Prostate gland (tissue), 2 donors: ENCODE measurements around the gene GPS1. TPM values are rescaled to one million over a fixed set of nuclear protein-coding genes. Genes with fewer than 3 reads are reported as not detected.
A peak's percentile ranks its signal among the peaks of the same experiment; 100 is the strongest.

Experiments
- DNase-seq: peaks from one replicate; pipeline ENCODE4 v3.0.0-alpha.2; 2019; ENCODE audit warnings: low spot score
- H3K27ac ChIP-seq, 2 donors: fragments of 200-600 bp; sonication (generic); 2 replicates each; pipeline ENCODE4 v1.5.1; 2017 to 2019
- H3K27me3 ChIP-seq: fragments of 200-600 bp; sonication (generic); replicated peaks from 2 replicates; pipeline ENCODE4 v1.5.1; 2019; ENCODE audit not compliant: insufficient read depth
- H3K36me3 ChIP-seq, 2 donors: fragments of 200-600 bp; sonication (generic); 1 replicate in 1 of 2; 2 replicates in 1 of 2; pipeline versions ENCODE4 v1.5.1 to v1.8.1; 2017 to 2019
- H3K4me1 ChIP-seq: fragments of 200-600 bp; sonication (generic); replicated peaks from 2 replicates; pipeline ENCODE4 v1.5.1; 2019
- H3K4me3 ChIP-seq, 2 donors: fragments of 200-600 bp; sonication (generic); 2 replicates each; pipeline ENCODE4 v1.5.1; 2017 to 2019
- H3K9me3 ChIP-seq: fragments of 200-600 bp; sonication (generic); 2 replicates; pipeline ENCODE4 v1.5.1; 2017
- CTCF ChIP-seq, 4 experiments: fragments of 200-600 bp in 2 of 4; fragments of 450-650 bp in 2 of 4; sonication (generic) in 2 of 4; IDR thresholded peaks; 1 replicate in 3 of 4; 2 replicates in 1 of 4; pipeline ENCODE4 v1.5.1; 2016 to 2019; ENCODE audit warnings: antibody characterized with exemption in 4 of 4, mild to moderate bottlenecking in 2 of 4, moderate library complexity in 2 of 4
- POLR2A ChIP-seq: fragments of 450-650 bp; IDR thresholded peaks from one replicate; pipeline ENCODE4 v1.6.1; 2016; ENCODE audit warnings: antibody characterized with exemption, mild to moderate bottlenecking
- POLR2AphosphoS5 ChIP-seq: sonication (generic); formaldehyde crosslinking; IDR thresholded peaks from one replicate; pipeline ENCODE4 v1.6.1; 2017; ENCODE audit warnings: antibody characterized with exemption
- WGBS: methylation state at CpG from one replicate; pipeline ENCODE4 v1.1.5; 2018; 5-methylcytosine and 5-hydroxymethylcytosine counted together
- intact Hi-C: fragments of 100-400 bp; cut with DNase I; formaldehyde crosslinking; loops from one replicate; pipeline ENCODE4 v1.14.2; 2022
- total RNA-seq, 2 donors: library from RNA; depleted of rRNA; stranded (reverse); fragments of >200 nt; gene quantifications; one replicate each; pipeline ENCODE4 v1.1.0, GENCODE V29; 2016

The GPS1 gene
- total RNA-seq, 2 donors from 2014 or later = 163 to 182 TPM

- peak; percentile 49 for DNase-seq
- no peaks in the 10 kb centered on the region for H3K9me3 ChIP-seq
- intact Hi-C loops = no loop called here
- WGBS = 83% methylated on average over 27 of the region's 34 CpGs
- no peaks in the 10 kb centered on the region for H3K27me3 ChIP-seq
- TF ChIP-seq POLR2A = no peak
- peak; percentile 77 for TF ChIP-seq POLR2AphosphoS5
- H3K36me3 ChIP-seq = peaks cover 5 to 17% of the 10 kb centered on the region in 2 donors
- H3K4me1 ChIP-seq = peaks cover 20% of the 10 kb centered on the region
- H3K27ac ChIP-seq = peak overlapping the region; percentile 5 to 85
- H3K4me3 ChIP-seq = no peak overlapping the region
Observed at GRCh38 chr17:82061047-82061925, 9.6 kb downstream of the GPS1 start.

- Histone ChIP-seq H3K4me3 (no peak overlapping the region), H3K27ac (peak overlapping the region; percentile 5 to 85), H3K9me3 (no peaks in the 10 kb centered on the region), H3K4me1 (peaks cover 20% of the 10 kb centered on the region), H3K27me3 (no peaks in the 10 kb centered on the region), H3K36me3 (peaks cover 0 to 11% of the 10 kb centered on the region in 2 donors)
- intact Hi-C loops = no loop called here
- WGBS = 77% methylated on average over 24 of the region's 24 CpGs
- TF ChIP-seq POLR2A (no peak), POLR2AphosphoS5 (no peak)
- DNase-seq = no peak
Observed at GRCh38 chr17:82062076-82062983, 10.6 kb downstream of the GPS1 start.

GRCh38 chr17:82062984-82063368, 11.3 kb downstream of the GPS1 start:
- Histone ChIP-seq H3K9me3 (no peaks in the 10 kb centered on the region), H3K27me3 (no peaks in the 10 kb centered on the region), H3K36me3 (peaks cover 0 to 11% of the 10 kb centered on the region in 2 donors), H3K4me3 (no peak overlapping the region), H3K4me1 (peaks cover 20% of the 10 kb centered on the region), H3K27ac (peak overlapping the region in 1 of 2 donors; percentile 85)
- no peak for TF ChIP-seq POLR2AphosphoS5
- no peak for TF ChIP-seq CTCF (IDR thresholded peaks at IDR 0.05)
- no peak for TF ChIP-seq POLR2A
- intact Hi-C loops = no loop called here
- DNase-seq = no peak
- 86% methylated on average over 8 of the region's 9 CpGs for WGBS

GRCh38 chr17:82063424-82064415, 12.0 kb downstream of the GPS1 start:
- intact Hi-C loops = no loop called here
- peaks cover 20% of the 10 kb centered on the region for H3K4me1 ChIP-seq
- DNase-seq = no peak
- TF ChIP-seq CTCF (IDR thresholded peaks at IDR 0.05) (no peak), POLR2AphosphoS5 (no peak), POLR2A (no peak)
- peak overlapping the region; percentile 80 to 85 for H3K27ac ChIP-seq
- 79% methylated on average over 20 of the region's 20 CpGs for WGBS
- peaks cover 0 to 11% of the 10 kb centered on the region in 2 donors for H3K36me3 ChIP-seq
- H3K27me3 ChIP-seq = no peaks in the 10 kb centered on the region
- H3K4me3 ChIP-seq = no peak overlapping the region
- H3K9me3 ChIP-seq = no peaks in the 10 kb centered on the region

- 16% methylated on average over 22 of the region's 36 CpGs for WGBS
- TF ChIP-seq POLR2AphosphoS5 (no peak), POLR2A (no peak), CTCF (IDR thresholded peaks at IDR 0.05) (no peak)
- Histone ChIP-seq H3K27me3 (no peaks in the 10 kb centered on the region), H3K4me3 (peak overlapping the region; percentile 59 to 72), H3K27ac (peak overlapping the region; percentile 80 to 85), H3K4me1 (peaks cover 20% of the 10 kb centered on the region), H3K36me3 (peaks cover 0 to 5% of the 10 kb centered on the region in 2 donors), H3K9me3 (no peaks in the 10 kb centered on the region)
- no peak for DNase-seq
- intact Hi-C loops = no loop called here
Observed at GRCh38 chr17:82064433-82065192, 12.9 kb downstream of the GPS1 start.
